ENCODE data around the gene EP400. TPM values are rescaled to one million over a fixed set of nuclear protein-coding genes. Genes with fewer than 3 reads are reported as not detected.
"Not testable (repeated sequence)": the region's sequence is repeated elsewhere in the genome, so short reads cannot be mapped to it uniquely, and the experiment has no call there.

The EP400 gene
- total and polyA plus RNA-seq, 2 donors (not counting 1 experiment from before 2014, with no cell fraction given) = 3.4 to 12.4 TPM

DNA sequence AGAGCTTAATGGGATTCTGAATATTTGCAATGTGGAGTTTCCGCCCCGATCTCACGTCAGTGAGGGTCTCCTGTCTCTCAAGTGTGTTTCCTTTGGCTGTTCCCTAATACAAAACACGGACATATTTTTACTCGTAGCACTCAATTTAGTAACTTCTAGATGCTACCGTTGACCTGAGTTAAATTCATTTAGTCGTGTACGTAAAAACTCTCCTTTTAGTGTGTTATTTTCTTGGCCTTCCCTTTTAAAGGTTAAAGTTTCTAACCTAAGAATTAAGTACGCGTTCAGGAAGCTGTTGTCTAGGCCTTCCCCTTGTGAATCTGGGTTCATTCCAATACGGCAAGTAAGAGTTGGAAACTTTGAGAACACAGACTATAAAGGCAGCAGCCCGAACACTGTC is 130.0 kb downstream of the EP400 start:
- no peak overlapping the region for H3K27ac ChIP-seq (ENCODE audit: insufficient read depth, low read length)
- H3K4me1 ChIP-seq (ENCODE audit: control insufficient read depth, extremely low read depth, insufficient read depth, low read length) = peaks cover 3% of the 10 kb centered on the region
- no peak for TF ChIP-seq EZH2 (IDR thresholded peaks at IDR 0.05; ENCODE audit: low read length, missing control alignments)
- TF ChIP-seq, protein P1, sequence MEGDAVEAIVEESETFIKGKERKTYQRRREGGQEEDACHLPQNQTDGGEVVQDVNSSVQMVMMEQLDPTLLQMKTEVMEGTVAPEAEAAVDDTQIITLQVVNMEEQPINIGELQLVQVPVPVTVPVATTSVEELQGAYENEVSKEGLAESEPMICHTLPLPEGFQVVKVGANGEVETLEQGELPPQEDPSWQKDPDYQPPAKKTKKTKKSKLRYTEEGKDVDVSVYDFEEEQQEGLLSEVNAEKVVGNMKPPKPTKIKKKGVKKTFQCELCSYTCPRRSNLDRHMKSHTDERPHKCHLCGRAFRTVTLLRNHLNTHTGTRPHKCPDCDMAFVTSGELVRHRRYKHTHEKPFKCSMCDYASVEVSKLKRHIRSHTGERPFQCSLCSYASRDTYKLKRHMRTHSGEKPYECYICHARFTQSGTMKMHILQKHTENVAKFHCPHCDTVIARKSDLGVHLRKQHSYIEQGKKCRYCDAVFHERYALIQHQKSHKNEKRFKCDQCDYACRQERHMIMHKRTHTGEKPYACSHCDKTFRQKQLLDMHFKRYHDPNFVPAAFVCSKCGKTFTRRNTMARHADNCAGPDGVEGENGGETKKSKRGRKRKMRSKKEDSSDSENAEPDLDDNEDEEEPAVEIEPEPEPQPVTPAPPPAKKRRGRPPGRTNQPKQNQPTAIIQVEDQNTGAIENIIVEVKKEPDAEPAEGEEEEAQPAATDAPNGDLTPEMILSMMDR (conservative IDR thresholded peaks at IDR 0.05 in 1 of 2, IDR thresholded peaks at IDR 0.05 in 1 of 2; ENCODE audit: low read depth in 1 of 2, low read length in 2 of 2) = no peak
- peaks cover under 1% of the 10 kb centered on the region for H3K79me2 ChIP-seq (ENCODE audit: control insufficient read depth, insufficient read depth, low read length)
- peaks cover 9% of the 10 kb centered on the region for H3K36me3 ChIP-seq (ENCODE audit: control insufficient read depth, insufficient read depth, low read length)
- H2AFZ ChIP-seq (ENCODE audit: low read length) = no peak overlapping the region
- no peak for DNase-seq (ENCODE audit: low read depth in 2 of 2)
- H4K20me1 ChIP-seq (ENCODE audit: control insufficient read depth, extremely low read depth, insufficient read depth, low read length) = no peaks in the 10 kb centered on the region
- no peaks in the 10 kb centered on the region for H3K27me3 ChIP-seq (ENCODE audit: control insufficient read depth, insufficient read depth, low read length)
- no peaks in the 10 kb centered on the region for H3K9me3 ChIP-seq (ENCODE audit: control insufficient read depth, insufficient read depth, low read depth, low read length)
- H3K9ac ChIP-seq (ENCODE audit: insufficient read depth, low read length) = no peak overlapping the region
- H3K4me2 ChIP-seq (ENCODE audit: extremely low read depth, insufficient read depth, low read length) = no peak overlapping the region
- H3K4me3 ChIP-seq (replicated peaks in 1 of 4; ENCODE audit: control extremely low read depth in 1 of 4, insufficient read depth in 1 of 4, low read depth in 3 of 4, low read length in 4 of 4) = no peak overlapping the region

DNA sequence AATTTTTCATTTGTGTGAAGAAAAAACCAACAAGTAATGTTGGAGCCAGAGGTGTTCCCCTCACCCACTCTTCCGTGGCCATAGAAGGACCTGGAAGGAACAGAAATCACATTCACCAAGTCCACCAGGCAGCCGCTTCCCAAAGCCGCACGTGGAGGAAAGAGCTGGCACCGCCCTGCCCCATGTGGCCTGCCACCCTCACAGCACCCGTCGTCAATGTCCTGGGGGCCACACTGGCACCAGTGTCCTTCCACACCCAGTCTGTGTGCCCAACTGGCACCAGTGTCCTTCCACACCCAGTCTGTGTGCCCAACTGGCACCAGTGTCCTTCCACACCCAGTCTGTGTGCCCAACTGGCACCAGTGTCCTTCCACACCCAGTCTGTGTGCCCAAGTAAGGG is 130.8 kb downstream of the EP400 start:
- H3K9ac ChIP-seq (ENCODE audit: insufficient read depth, low read length) = not testable (repeated sequence)

DNA sequence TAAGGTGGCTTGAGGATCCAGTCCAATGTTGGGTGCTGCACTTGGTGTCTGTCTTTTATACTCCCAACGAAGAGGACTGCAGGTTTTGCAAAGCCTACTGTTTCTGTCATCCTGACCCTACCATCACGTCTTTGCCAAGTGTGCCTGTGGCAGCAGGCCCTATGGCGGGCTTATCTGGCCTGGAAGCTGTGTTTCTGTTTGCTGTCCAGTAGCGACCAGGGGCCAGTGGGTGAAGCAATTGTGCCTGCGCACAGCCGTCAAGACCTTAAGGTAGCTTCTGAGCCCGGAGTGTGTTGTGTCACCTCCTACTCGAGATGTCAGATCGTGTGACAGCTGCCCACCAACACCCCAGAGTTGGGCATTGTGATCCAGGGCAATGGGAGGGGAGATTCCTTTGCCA is 131.7 kb downstream of the EP400 start:
- DNase-seq (ENCODE audit: low read depth in 2 of 2) = no peak
- Histone ChIP-seq H3K27ac (ENCODE audit: insufficient read depth, low read length) (no peak overlapping the region), H3K9ac (ENCODE audit: insufficient read depth, low read length) (no peak overlapping the region), H3K4me1 (ENCODE audit: control insufficient read depth, extremely low read depth, insufficient read depth, low read length) (peaks cover 3% of the 10 kb centered on the region), H3K27me3 (ENCODE audit: control insufficient read depth, insufficient read depth, low read length) (no peaks in the 10 kb centered on the region), H3K79me2 (ENCODE audit: control insufficient read depth, insufficient read depth, low read length) (peaks cover 13% of the 10 kb centered on the region), H4K20me1 (ENCODE audit: control insufficient read depth, extremely low read depth, insufficient read depth, low read length) (no peaks in the 10 kb centered on the region), H3K9me3 (ENCODE audit: control insufficient read depth, insufficient read depth, low read depth, low read length) (no peaks in the 10 kb centered on the region), H3K36me3 (ENCODE audit: control insufficient read depth, insufficient read depth, low read length) (peaks cover 5% of the 10 kb centered on the region), H2AFZ (ENCODE audit: low read length) (no peak overlapping the region), H3K4me2 (ENCODE audit: extremely low read depth, insufficient read depth, low read length) (no peak overlapping the region), H3K4me3 (replicated peaks in 1 of 4; ENCODE audit: control extremely low read depth in 1 of 4, insufficient read depth in 1 of 4, low read depth in 3 of 4, low read length in 4 of 4) (no peak overlapping the region)
- TF ChIP-seq EZH2 (IDR thresholded peaks at IDR 0.05; ENCODE audit: low read length, missing control alignments) = no peak
- TF ChIP-seq, protein P1 (conservative IDR thresholded peaks at IDR 0.05 in 1 of 2, IDR thresholded peaks at IDR 0.05 in 1 of 2; ENCODE audit: low read depth in 1 of 2, low read length in 2 of 2) = no peak

More for the DNA sequence above, 130.8 kb downstream of the EP400 start:
- not testable (repeated sequence) for H3K9me3 ChIP-seq (ENCODE audit: control insufficient read depth, insufficient read depth, low read depth, low read length); DNase-seq (ENCODE audit: low read depth in 2 of 2); H3K27me3 ChIP-seq (ENCODE audit: control insufficient read depth, insufficient read depth, low read length); H3K4me1 ChIP-seq (ENCODE audit: control insufficient read depth, extremely low read depth, insufficient read depth, low read length); H4K20me1 ChIP-seq (ENCODE audit: control insufficient read depth, extremely low read depth, insufficient read depth, low read length); H2AFZ ChIP-seq (ENCODE audit: low read length); H3K27ac ChIP-seq (ENCODE audit: insufficient read depth, low read length); H3K79me2 ChIP-seq (ENCODE audit: control insufficient read depth, insufficient read depth, low read length); H3K4me2 ChIP-seq (ENCODE audit: extremely low read depth, insufficient read depth, low read length); H3K36me3 ChIP-seq (ENCODE audit: control insufficient read depth, insufficient read depth, low read length); H3K4me3 ChIP-seq (replicated peaks in 1 of 4; ENCODE audit: control extremely low read depth in 1 of 4, insufficient read depth in 1 of 4, low read depth in 3 of 4, low read length in 4 of 4)
